Stomach (tissue), 9 donors: Measurements from ENCODE around the gene LPIN3. TPM values are rescaled to one million over a fixed set of nuclear protein-coding genes. Genes with fewer than 3 reads are reported as not detected.

Source experiments
- DNase-seq, 2 donors: peaks; one replicate each; pipeline versions ENCODE4 v3.0.0 to v3.0.0-alpha.2; 2013 to 2019
- H3K27ac ChIP-seq, 5 donors: fragments of 200-600 bp in 4 of 5; sonication (generic) in 4 of 5; one replicate each; pipeline ENCODE4 v1.5.1; 2013 to 2019; ENCODE audit warnings: mild to moderate bottlenecking in 1 of 5, moderate library complexity in 1 of 5
- H3K27me3 ChIP-seq, 3 donors: fragments of 200-600 bp; sonication (generic); one replicate each; pipeline ENCODE4 v1.5.1; 2017 to 2019; ENCODE audit warnings: mixed run types in 1 of 3
- H3K36me3 ChIP-seq, 4 donors: fragments of 200-600 bp; sonication (generic); 1 replicate in 3 of 4; 2 replicates in 1 of 4; pipeline ENCODE4 v1.5.1; 2016 to 2019
- H3K4me1 ChIP-seq, 4 donors: fragments of 200-600 bp; sonication (generic); one replicate each; pipeline ENCODE4 v1.5.1; 2016 to 2019
- H3K4me3 ChIP-seq, 4 donors: fragments of 200-600 bp; sonication (generic) in 3 of 4; one replicate each; pipeline ENCODE4 v1.5.1; 2016 to 2019; ENCODE audit warnings: mild to moderate bottlenecking in 1 of 4
- H3K9me3 ChIP-seq, 4 donors: fragments of 200-600 bp; sonication (generic); one replicate each; pipeline ENCODE4 v1.5.1; 2016 to 2019
- CTCF ChIP-seq, 7 experiments: fragments of 450-650 bp in 4 of 7; fragments of 200-600 bp in 3 of 7; sonication (generic) in 3 of 7; IDR thresholded peaks; one replicate each; pipeline ENCODE4 v1.5.1; 2016 to 2019; ENCODE audit warnings: antibody characterized with exemption in 7 of 7, control low read depth in 2 of 7, mild to moderate bottlenecking in 1 of 7
- EP300 ChIP-seq: sonication (generic); formaldehyde crosslinking; IDR thresholded peaks from one replicate; pipeline ENCODE4 v1.6.1; 2017; ENCODE audit warnings: antibody characterized with exemption
- POLR2A ChIP-seq, 4 donors: fragments of 450-650 bp; IDR thresholded peaks; one replicate each; pipeline ENCODE4 v1.6.1; 2016; ENCODE audit warnings: antibody characterized with exemption in 4 of 4, control low read depth in 2 of 4, mild to moderate bottlenecking in 1 of 4, moderate library complexity in 1 of 4
- POLR2AphosphoS5 ChIP-seq, 3 donors: sonication (generic); formaldehyde crosslinking; IDR thresholded peaks; one replicate each; pipeline ENCODE4 v1.6.1; 2016; ENCODE audit warnings: antibody characterized with exemption in 3 of 3
- WGBS, 5 donors: extraction: QIAGEN DNeasy Blood & Tissue Kit in 3 of 5; methylation state at CpG; one replicate each; pipeline versions ENCODE4 v1.1.5 to v1.1.7; 2013 to 2018; 5-methylcytosine and 5-hydroxymethylcytosine counted together
- intact Hi-C: fragments of 100-400 bp; cut with DNase I; formaldehyde crosslinking; loops from one replicate; pipeline ENCODE4 v1.15.1; 2023; ENCODE audit warnings: low total_unique reads
- polyA plus RNA-seq, 3 donors: library from polyadenylated mRNA; stranded (reverse); fragments of 200-250 nt; gene quantifications; one replicate each; pipeline ENCODE4 v1.2.3, GENCODE V29; 2013
- total RNA-seq, 5 donors: library from RNA; depleted of rRNA; stranded (reverse); fragments of >200 nt; gene quantifications; one replicate each; pipeline versions ENCODE4 v1.1.0 to v1.2.3, GENCODE V29; 2014 to 2016
- donor health status: healthy with polysubstance abuse.
- donor health status: Bipolar disorder and iron deficiency.
- donor health status: healthy.

LPIN3 gene
- total and polyA plus RNA-seq, 8 donors = 5.7 to 289 (median 21.5) TPM

DNA sequence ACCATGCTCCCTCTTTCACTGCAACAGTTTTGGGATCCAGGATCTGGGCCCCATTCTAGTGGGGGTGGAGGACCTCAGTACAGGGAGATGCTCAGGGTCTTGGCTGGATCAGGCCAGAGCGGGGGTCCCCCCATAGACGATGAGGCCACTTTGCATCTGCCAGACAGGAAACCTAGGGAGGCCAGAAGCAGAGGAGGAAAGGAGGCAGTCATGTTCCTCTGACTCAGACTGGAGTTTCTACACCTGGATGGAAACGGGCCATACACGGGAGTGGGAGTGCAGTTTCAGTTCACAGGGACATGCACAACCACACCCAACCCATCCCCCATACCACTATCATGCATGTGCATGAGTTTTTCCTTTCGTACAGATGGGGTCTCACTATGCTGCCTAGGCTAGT lies 29.6 kb downstream of the LPIN3 start:
- Histone ChIP-seq H3K4me3 (no peak overlapping the region), H3K27ac (no peak overlapping the region), H3K36me3 (no peaks in the 10 kb centered on the region), H3K27me3 (peaks cover 0 to 45% (median 24%) of the 10 kb centered on the region in 3 donors), H3K9me3 (peaks cover 0 to 16% (median 9%) of the 10 kb centered on the region in 4 donors), H3K4me1 (peaks cover 7 to 17% (median 14%) of the 10 kb centered on the region in 4 donors)
- no peak for TF ChIP-seq POLR2A (IDR thresholded peaks at IDR 0.05)
- TF ChIP-seq POLR2AphosphoS5 (IDR thresholded peaks at IDR 0.05) = no peak
- no peak for TF ChIP-seq CTCF (IDR thresholded peaks at IDR 0.05)
- no peak for TF ChIP-seq EP300
- WGBS, 5 donors = 82 to 88% (median 84%) methylated on average over 5 of the region's 5 CpGs
- intact Hi-C loops = no loop called here
- DNase-seq = peak in 1 of 2 donors; percentile 15

- Histone ChIP-seq H3K27ac (no peak overlapping the region), H3K9me3 (peaks cover 0 to 16% (median 9%) of the 10 kb centered on the region in 4 donors), H3K36me3 (no peaks in the 10 kb centered on the region), H3K27me3 (peaks cover 0 to 41% (median 12%) of the 10 kb centered on the region in 3 donors), H3K4me3 (no peak overlapping the region), H3K4me1 (peaks cover 0 to 6% (median 5%) of the 10 kb centered on the region in 4 donors)
- DNase-seq = no peak
- WGBS, 5 donors = 75 to 90% (median 81%) methylated on average over 4 of the region's 4 CpGs
- intact Hi-C loops = no loop called here
- TF ChIP-seq EP300 = no peak
- no peak for TF ChIP-seq CTCF (IDR thresholded peaks at IDR 0.05)
- TF ChIP-seq POLR2AphosphoS5 (IDR thresholded peaks at IDR 0.05) = no peak
- TF ChIP-seq POLR2A (IDR thresholded peaks at IDR 0.05) = no peak
These were observed 30.8 kb downstream of the LPIN3 start for GRCh38 chr20:41371371-41371770.

- Histone ChIP-seq H3K27ac (no peak overlapping the region), H3K27me3 (peaks cover 0 to 33% (median 0%) of the 10 kb centered on the region in 3 donors), H3K9me3 (peaks cover 0 to 16% (median 9%) of the 10 kb centered on the region in 4 donors), H3K4me3 (no peak overlapping the region), H3K4me1 (no peaks in the 10 kb centered on the region), H3K36me3 (no peaks in the 10 kb centered on the region)
- WGBS, 5 donors = 71 to 80% (median 78%) methylated on average over 11 of the region's 11 CpGs
- intact Hi-C loops = no loop called here
- no peak for TF ChIP-seq POLR2A (IDR thresholded peaks at IDR 0.05)
- TF ChIP-seq CTCF (IDR thresholded peaks at IDR 0.05) = no peak
- no peak for TF ChIP-seq POLR2AphosphoS5 (IDR thresholded peaks at IDR 0.05)
- no peak for TF ChIP-seq EP300
- peak in 1 of 2 donors; percentile 2 for DNase-seq
These were observed 32.7 kb downstream of the LPIN3 start for GRCh38 chr20:41373251-41373783.

- 71 to 86% (median 78%) methylated on average over 8 to 9 of the region's 9 CpGs for WGBS, 5 donors
- no peaks in the 10 kb centered on the region for H3K36me3 ChIP-seq
- peaks cover 0 to 16% (median 9%) of the 10 kb centered on the region in 4 donors for H3K9me3 ChIP-seq
- H3K27me3 ChIP-seq = peaks cover 0 to 26% (median 0%) of the 10 kb centered on the region in 3 donors
- intact Hi-C loops = no loop called here
- no peak for TF ChIP-seq EP300
- no peak for TF ChIP-seq POLR2A (IDR thresholded peaks at IDR 0.05)
- TF ChIP-seq CTCF (IDR thresholded peaks at IDR 0.05) = no peak
- TF ChIP-seq POLR2AphosphoS5 (IDR thresholded peaks at IDR 0.05) = no peak
- H3K27ac ChIP-seq = no peak overlapping the region
- DNase-seq = peak in 1 of 2 donors; percentile 9
- H3K4me3 ChIP-seq = no peak overlapping the region
- H3K4me1 ChIP-seq = no peaks in the 10 kb centered on the region
These were observed 33.6 kb downstream of the LPIN3 start for GRCh38 chr20:41373931-41374920.
